HFFc6 (cell line): ENCODE measurements around the gene DSEL. TPM values are rescaled to one million over a fixed set of nuclear protein-coding genes. Genes with fewer than 3 reads are reported as not detected.

Experiments
- DNase-seq: peaks from one replicate; pipeline ENCODE4 v3.0.0-alpha.2; 2018
- H3K27ac Mint-ChIP-seq: 2 replicates; pipeline ENCODE4 v1.8.0; 2020; ENCODE audit warnings: mild to moderate bottlenecking, mixed read lengths
- H3K27me3 Mint-ChIP-seq: 2 replicates; pipeline ENCODE4 v1.8.0; 2021; ENCODE audit warnings: mild to moderate bottlenecking, moderate library complexity, mixed read lengths; ENCODE audit not compliant: insufficient read depth
- H3K36me3 Mint-ChIP-seq: 2 replicates; pipeline ENCODE4 v1.8.0; 2021; ENCODE audit warnings: low read depth, mixed read lengths
- H3K4me1 Mint-ChIP-seq: 2 replicates; pipeline ENCODE4 v1.8.0; 2020; ENCODE audit warnings: low read depth, mixed read lengths
- H3K4me3 Mint-ChIP-seq: 2 replicates; pipeline ENCODE4 v1.8.0; 2020; ENCODE audit warnings: mild to moderate bottlenecking, moderate library complexity, mixed read lengths
- H3K9me3 Mint-ChIP-seq: 2 replicates; pipeline ENCODE4 v1.8.0; 2020; ENCODE audit warnings: mild to moderate bottlenecking, mixed read lengths
- CTCF ChIP-seq: fragments of 200-600 bp; sonication (generic); IDR thresholded peaks from 2 replicates; pipeline ENCODE4 v1.5.0; 2021; ENCODE audit warnings: antibody characterized with exemption, mild to moderate bottlenecking
- total RNA-seq, 6 experiments: library from RNA; stranded (reverse); fragmentation: NEBNext Ultra II Directional; extraction: Animal tissue kit (Norgen Biotek cat#: 25700); gene quantifications; 2 replicates in 1 of 6; 3 replicates in 5 of 6; pipeline ENCODE4 v1.2.3, GENCODE V29; 2021

The DSEL gene
- total RNA-seq, 6 experiments from 2014 or later: 71.4 to 87.0 (median 80.1) TPM

- no peak for DNase-seq
- Mint-ChIP-seq H3K9me3 (no peaks in the 10 kb centered on the region), H3K27ac (no peak overlapping the region), H3K27me3 (peaks cover 4% of the 10 kb centered on the region), H3K4me1 (peaks cover 73% of the 10 kb centered on the region), H3K4me3 (peak overlapping the region; percentile 92; the same call in 1 of the 2 replicates), H3K36me3 (peaks cover 70% of the 10 kb centered on the region)
- TF ChIP-seq CTCF: peak; percentile 23; the same call in 1 of the 2 replicates
Measured at GRCh38 chr18:67513280-67513679, 3.2 kb downstream of the DSEL start.

GRCh38 chr18:67511840-67512239, 4.7 kb downstream of the DSEL start:
- peaks cover 4% of the 10 kb centered on the region for H3K27me3 Mint-ChIP-seq
- DNase-seq: no peak
- peaks cover 59% of the 10 kb centered on the region for H3K4me1 Mint-ChIP-seq
- H3K36me3 Mint-ChIP-seq: peaks cover 70% of the 10 kb centered on the region
- peak overlapping the region; percentile 29; the same call in 1 of the 2 replicates for H3K27ac Mint-ChIP-seq
- no peaks in the 10 kb centered on the region for H3K9me3 Mint-ChIP-seq
- H3K4me3 Mint-ChIP-seq: peak overlapping the region; percentile 42
- no peak for TF ChIP-seq CTCF

DNA sequence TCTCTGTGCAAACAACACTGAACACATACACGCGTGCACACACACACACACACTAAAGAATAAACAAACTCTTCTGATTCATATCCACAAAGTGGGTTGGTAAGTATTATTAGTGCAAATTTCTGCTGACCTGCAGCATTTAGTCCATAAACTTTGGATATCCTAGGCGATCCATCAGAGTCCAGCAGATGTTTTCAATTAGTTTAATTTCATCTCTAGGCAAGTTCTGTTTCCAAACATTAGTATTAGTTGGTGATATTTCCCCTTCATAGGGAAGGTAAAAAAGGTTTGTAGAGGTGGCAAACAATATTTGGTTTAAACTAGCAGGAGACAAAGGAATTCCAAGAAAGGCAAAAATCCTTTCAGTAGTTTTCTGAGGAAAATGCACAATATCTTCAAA, 5.7 kb downstream of the DSEL start:
- peak overlapping the region; percentile 36; the same call in 1 of the 2 replicates for H3K27ac Mint-ChIP-seq
- peak overlapping the region; percentile 27 for H3K4me3 Mint-ChIP-seq
- peaks cover 77% of the 10 kb centered on the region for H3K36me3 Mint-ChIP-seq
- peaks cover 59% of the 10 kb centered on the region for H3K4me1 Mint-ChIP-seq
- no peak for TF ChIP-seq CTCF
- H3K27me3 Mint-ChIP-seq: peaks cover 4% of the 10 kb centered on the region
- no peak for DNase-seq
- no peaks in the 10 kb centered on the region for H3K9me3 Mint-ChIP-seq

DNA sequence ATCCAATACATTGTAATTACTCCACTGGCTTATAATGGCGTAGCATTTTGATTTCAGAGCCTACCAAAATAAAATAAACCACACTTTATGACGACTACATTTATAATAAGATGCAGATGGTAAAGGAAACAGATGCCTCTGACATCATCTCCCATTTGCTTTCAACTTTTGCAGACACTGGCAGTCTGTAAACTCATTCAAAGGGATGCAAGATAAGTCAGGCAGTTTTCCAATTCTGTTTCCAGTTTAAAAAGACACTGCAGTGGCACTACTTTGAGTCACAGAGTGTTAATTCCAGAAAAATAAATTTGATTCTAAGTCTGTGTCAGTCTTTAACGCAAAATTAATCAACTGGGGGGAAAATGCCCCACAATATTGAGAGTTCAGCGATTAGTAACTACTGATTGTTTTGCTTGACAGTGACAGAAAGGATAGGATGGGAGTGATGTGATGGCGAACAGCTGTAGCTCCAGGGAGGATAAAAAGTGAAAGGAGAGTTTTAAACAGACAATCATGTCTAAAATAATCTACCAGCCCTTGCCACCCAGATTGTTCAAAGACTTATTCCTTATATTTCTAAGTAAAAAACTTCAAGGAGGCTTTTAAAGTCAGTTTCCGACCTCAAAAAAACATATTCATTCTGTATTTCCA, 6.7 kb downstream of the DSEL start:
- no peak for TF ChIP-seq CTCF
- DNase-seq: no peak
- H3K4me3 Mint-ChIP-seq: peak overlapping the region; percentile 50
- peaks cover 59% of the 10 kb centered on the region for H3K4me1 Mint-ChIP-seq
- H3K27ac Mint-ChIP-seq: peak overlapping the region; percentile 68
- H3K27me3 Mint-ChIP-seq: no peaks in the 10 kb centered on the region
- peaks cover 73% of the 10 kb centered on the region for H3K36me3 Mint-ChIP-seq
- no peaks in the 10 kb centered on the region for H3K9me3 Mint-ChIP-seq

GRCh38 chr18:67508146-67508545, 8.4 kb downstream of the DSEL start:
- peaks cover 57% of the 10 kb centered on the region for H3K36me3 Mint-ChIP-seq
- no peak overlapping the region for H3K4me3 Mint-ChIP-seq
- H3K4me1 Mint-ChIP-seq: peaks cover 42% of the 10 kb centered on the region
- no peak for TF ChIP-seq CTCF
- no peak overlapping the region for H3K27ac Mint-ChIP-seq
- H3K27me3 Mint-ChIP-seq: no peaks in the 10 kb centered on the region
- no peaks in the 10 kb centered on the region for H3K9me3 Mint-ChIP-seq
- DNase-seq: no peak
